ENCODE data around the gene SCT. TPM values are rescaled to one million over a fixed set of nuclear protein-coding genes. Genes with fewer than 3 reads are reported as not detected.
A peak's percentile ranks its signal among the peaks of the same experiment; 100 is the strongest.

SCT gene
- polyA plus RNA-seq, 3 donors = not detected

DNA sequence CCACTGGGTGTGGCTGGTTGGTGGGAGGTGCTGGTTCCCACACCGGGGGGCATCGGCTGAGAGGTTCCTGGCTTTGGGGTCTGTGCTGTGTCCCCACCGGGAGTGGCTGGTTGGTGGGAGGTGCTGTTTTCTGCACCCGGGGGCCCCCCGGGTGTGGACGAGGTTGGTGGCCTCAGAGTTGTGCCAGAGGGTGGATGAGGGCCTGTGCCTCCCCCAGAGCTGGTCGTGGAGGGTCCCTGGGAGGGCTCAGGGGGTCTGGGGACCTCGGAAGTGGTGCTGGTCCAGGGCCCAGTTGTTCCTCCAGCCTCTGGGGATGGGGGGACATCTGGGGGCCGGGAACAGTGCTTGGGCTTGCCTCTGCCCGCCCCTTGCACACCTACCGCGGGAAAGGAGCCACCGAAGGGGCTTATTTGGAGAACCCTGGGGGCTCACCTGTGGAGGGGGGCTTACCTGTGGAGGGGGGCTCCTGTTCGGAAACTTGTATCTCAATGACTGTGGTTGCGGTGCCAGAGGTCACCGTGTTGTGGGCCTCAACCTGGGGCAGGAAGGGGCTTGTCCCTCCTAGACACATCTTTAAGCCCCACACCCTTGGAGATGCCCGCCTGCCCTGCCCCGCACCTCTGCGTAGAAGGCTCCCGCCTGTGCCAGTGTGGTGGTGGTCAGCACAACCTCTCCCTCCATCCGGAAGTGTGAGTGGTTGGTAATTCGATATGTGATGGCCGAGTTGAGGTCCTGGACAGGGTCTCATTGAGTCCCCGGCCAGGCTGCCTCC, 7.9 kb downstream of the SCT start:
- Histone ChIP-seq H2AFZ (ENCODE audit: insufficient read depth, low read depth, low read length, poor library complexity, severe bottlenecking) (no peak overlapping the region), H3K4me2 (replicated peaks; ENCODE audit: extremely low read depth, low read length, poor library complexity, severe bottlenecking) (no peak overlapping the region), H3K36me3 (replicated peaks in 1 of 2; ENCODE audit: control insufficient read depth in 1 of 2, insufficient read depth in 2 of 2, low read length in 2 of 2) (peaks cover 8 to 9% of the 10 kb centered on the region in 2 donors), H3K9me3 (replicated peaks in 1 of 2; ENCODE audit: control insufficient read depth in 1 of 2, insufficient read depth in 1 of 2, low read length in 2 of 2) (no peaks in the 10 kb centered on the region), H3K4me1 (ENCODE audit: control insufficient read depth in 1 of 2, insufficient read depth in 2 of 2, low read length in 2 of 2) (peaks cover 39 to 46% of the 10 kb centered on the region in 2 donors), H3K27me3 (ENCODE audit: control insufficient read depth in 2 of 2, insufficient read depth in 2 of 2, low read length in 2 of 2) (no peaks in the 10 kb centered on the region), H3K27ac (ENCODE audit: low read depth in 1 of 2, low read length in 2 of 2) (no peak overlapping the region), H3K9ac (ENCODE audit: insufficient read depth, low read length, poor library complexity, severe bottlenecking) (no peak overlapping the region), H3K79me2 (ENCODE audit: insufficient read depth, low read length) (peaks cover 15% of the 10 kb centered on the region), H3K4me3 (replicated peaks in 1 of 3; ENCODE audit: low read depth in 2 of 3, low read length in 3 of 3) (no peak overlapping the region), H4K20me1 (ENCODE audit: insufficient read depth, low read length) (peaks cover 12% of the 10 kb centered on the region)
- H3K4me1 Mint-ChIP-seq = peaks cover 36% of the 10 kb centered on the region
- H3K27ac Mint-ChIP-seq = peak overlapping the region in 1 of 7 donors; percentile 68
- TF ChIP-seq, protein P1, sequence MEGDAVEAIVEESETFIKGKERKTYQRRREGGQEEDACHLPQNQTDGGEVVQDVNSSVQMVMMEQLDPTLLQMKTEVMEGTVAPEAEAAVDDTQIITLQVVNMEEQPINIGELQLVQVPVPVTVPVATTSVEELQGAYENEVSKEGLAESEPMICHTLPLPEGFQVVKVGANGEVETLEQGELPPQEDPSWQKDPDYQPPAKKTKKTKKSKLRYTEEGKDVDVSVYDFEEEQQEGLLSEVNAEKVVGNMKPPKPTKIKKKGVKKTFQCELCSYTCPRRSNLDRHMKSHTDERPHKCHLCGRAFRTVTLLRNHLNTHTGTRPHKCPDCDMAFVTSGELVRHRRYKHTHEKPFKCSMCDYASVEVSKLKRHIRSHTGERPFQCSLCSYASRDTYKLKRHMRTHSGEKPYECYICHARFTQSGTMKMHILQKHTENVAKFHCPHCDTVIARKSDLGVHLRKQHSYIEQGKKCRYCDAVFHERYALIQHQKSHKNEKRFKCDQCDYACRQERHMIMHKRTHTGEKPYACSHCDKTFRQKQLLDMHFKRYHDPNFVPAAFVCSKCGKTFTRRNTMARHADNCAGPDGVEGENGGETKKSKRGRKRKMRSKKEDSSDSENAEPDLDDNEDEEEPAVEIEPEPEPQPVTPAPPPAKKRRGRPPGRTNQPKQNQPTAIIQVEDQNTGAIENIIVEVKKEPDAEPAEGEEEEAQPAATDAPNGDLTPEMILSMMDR (IDR thresholded peaks at IDR 0.05) = no peak
- peaks cover 3 to 30% of the 10 kb centered on the region in 2 donors for H3K36me3 Mint-ChIP-seq
- 94% methylated on average over 6 of the region's 24 CpGs for WGBS (ENCODE audit: insufficient coverage)
- no peak overlapping the region for H3K4me3 Mint-ChIP-seq
- no peak for DNase-seq
- no peaks in the 10 kb centered on the region for H3K9me3 Mint-ChIP-seq
- peaks cover 0 to 4% (median 0%) of the 10 kb centered on the region in 3 donors for H3K27me3 Mint-ChIP-seq (ENCODE audit: low read depth in 3 of 3)
- intact Hi-C loops (cut with micrococcal nuclease) = no loop called here

DNA sequence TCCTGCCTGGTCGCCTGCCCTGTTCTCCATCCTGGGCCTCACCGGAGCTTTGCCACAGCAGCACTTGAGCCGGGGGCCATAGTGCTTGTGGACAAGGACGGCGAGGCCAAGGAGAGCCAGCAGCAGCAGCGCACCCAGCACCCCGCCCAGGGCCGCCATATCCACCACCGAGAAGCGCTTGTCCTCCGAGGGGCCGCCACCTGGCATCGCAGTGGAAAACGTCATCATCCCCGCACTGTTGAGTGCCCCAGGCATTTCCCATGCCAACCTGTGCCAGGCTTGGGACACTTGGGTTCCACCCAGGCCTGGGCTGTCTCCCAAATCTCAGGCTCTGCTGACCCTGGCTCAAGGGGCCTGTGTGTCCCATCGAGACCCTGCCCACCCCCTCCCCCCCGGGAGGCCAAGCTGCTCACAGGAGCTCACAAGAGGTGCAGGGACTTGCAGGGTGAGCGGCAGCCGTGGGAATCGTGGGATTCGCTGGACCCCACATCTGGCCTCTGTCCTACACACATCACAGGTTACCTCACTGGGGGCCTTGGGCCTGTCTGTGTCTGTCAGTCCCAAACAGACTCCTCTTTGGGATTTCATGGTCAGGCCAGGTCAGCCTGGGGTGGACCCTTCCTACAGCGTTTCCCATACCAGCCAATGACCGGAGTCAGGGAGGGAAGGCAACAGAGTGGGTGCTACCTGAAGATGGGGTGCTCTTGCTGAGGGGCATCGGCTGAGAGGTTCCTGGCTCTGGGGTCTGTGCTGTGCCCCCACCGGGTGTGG, 8.9 kb downstream of the SCT start:
- Mint-ChIP-seq H3K27ac (peak overlapping the region in 1 of 7 donors; percentile 37), H3K4me1 (peaks cover 35% of the 10 kb centered on the region), H3K4me3 (no peak overlapping the region), H3K9me3 (no peaks in the 10 kb centered on the region), H3K36me3 (peaks cover 5 to 32% of the 10 kb centered on the region in 2 donors), H3K27me3 (ENCODE audit: low read depth in 3 of 3) (peaks cover 0 to 1% (median under 1%) of the 10 kb centered on the region in 3 donors)
- Histone ChIP-seq H3K27me3 (ENCODE audit: control insufficient read depth in 2 of 2, insufficient read depth in 2 of 2, low read length in 2 of 2) (no peaks in the 10 kb centered on the region), H3K27ac (ENCODE audit: low read depth in 1 of 2, low read length in 2 of 2) (no peak overlapping the region), H3K4me2 (replicated peaks; ENCODE audit: extremely low read depth, low read length, poor library complexity, severe bottlenecking) (no peak overlapping the region), H3K36me3 (replicated peaks in 1 of 2; ENCODE audit: control insufficient read depth in 1 of 2, insufficient read depth in 2 of 2, low read length in 2 of 2) (peaks cover 12 to 15% of the 10 kb centered on the region in 2 donors), H3K4me3 (replicated peaks in 1 of 3; ENCODE audit: low read depth in 2 of 3, low read length in 3 of 3) (no peak overlapping the region), H3K79me2 (ENCODE audit: insufficient read depth, low read length) (peaks cover 21% of the 10 kb centered on the region), H3K9me3 (replicated peaks in 1 of 2; ENCODE audit: control insufficient read depth in 1 of 2, insufficient read depth in 1 of 2, low read length in 2 of 2) (no peaks in the 10 kb centered on the region), H4K20me1 (ENCODE audit: insufficient read depth, low read length) (peaks cover 20% of the 10 kb centered on the region), H2AFZ (ENCODE audit: insufficient read depth, low read depth, low read length, poor library complexity, severe bottlenecking) (no peak overlapping the region), H3K9ac (ENCODE audit: insufficient read depth, low read length, poor library complexity, severe bottlenecking) (no peak overlapping the region), H3K4me1 (ENCODE audit: control insufficient read depth in 1 of 2, insufficient read depth in 2 of 2, low read length in 2 of 2) (peaks cover 47 to 53% of the 10 kb centered on the region in 2 donors)
- intact Hi-C loops (cut with micrococcal nuclease) = no loop called here
- TF ChIP-seq, protein P1 (IDR thresholded peaks at IDR 0.05) = no peak
- WGBS (ENCODE audit: insufficient coverage) = 87% methylated on average over 22 of the region's 25 CpGs
- DNase-seq = no peak
